HL-60 (cell line): ENCODE data around the gene C2orf72.

Experiments
- DNase-seq, 2 experiments: peaks; one replicate each; pipeline ENCODE4 v3.0.0-alpha.2; 2010 to 2020; ENCODE audit warnings: low read depth in 1 of 2, low spot score in 1 of 2
- H3K27ac ChIP-seq: fragments of 250-450 bp; sonication (Bioruptor Pico); replicated peaks from 2 replicates; pipeline ENCODE4 v1.5.1; 2020; ENCODE audit warnings: mild to moderate bottlenecking, moderate library complexity
- H3K27me3 ChIP-seq: fragments of 250-450 bp; sonication (Bioruptor Pico); 2 replicates; pipeline ENCODE4 v1.5.1; 2021; ENCODE audit warnings: mild to moderate bottlenecking, moderate library complexity; ENCODE audit not compliant: insufficient read depth, poor library complexity, severe bottlenecking
- H3K4me3 ChIP-seq: replicated peaks from 2 replicates; pipeline ENCODE4 v1.5.1; 2011; ENCODE audit warnings: mild to moderate bottlenecking, control low read depth, low read length; ENCODE audit not compliant: insufficient read depth
- CTCF ChIP-seq: IDR thresholded peaks from one replicate; pipeline ENCODE4 v1.5.1; 2011; ENCODE audit warnings: low read length, control low read depth, inconsistent platforms; ENCODE audit not compliant: insufficient read depth
- GABPA ChIP-seq: IDR thresholded peaks from 2 replicates; pipeline ENCODE4 v1.6.1; 2012; ENCODE audit warnings: low read depth
- POLR2AphosphoS5 ChIP-seq: IDR thresholded peaks from 2 replicates; pipeline ENCODE4 v1.6.1; 2012; ENCODE audit warnings: low read depth
- REST ChIP-seq: IDR thresholded peaks from 2 replicates; pipeline ENCODE4 v1.6.1; 2012; ENCODE audit warnings: low read depth; ENCODE audit not compliant: insufficient replicate concordance
- SPI1 ChIP-seq: IDR thresholded peaks from 2 replicates; pipeline ENCODE4 v1.6.1; 2012; ENCODE audit warnings: low read depth, mild to moderate bottlenecking, borderline replicate concordance

The C2orf72 gene

GRCh38 chr2:230998882-230999281 lies 38.4 kb upstream of the C2orf72 start:
- H3K27ac ChIP-seq: no peak overlapping the region
- TF ChIP-seq POLR2AphosphoS5 (no peak), CTCF (no peak), REST (no peak), GABPA (no peak), SPI1 (no peak)
- no peak overlapping the region for H3K4me3 ChIP-seq
- no peak for DNase-seq
- peaks cover 4% of the 10 kb centered on the region for H3K27me3 ChIP-seq

- DNase-seq: no peak
- Histone ChIP-seq H3K27me3 (peaks cover 4% of the 10 kb centered on the region), H3K27ac (no peak overlapping the region), H3K4me3 (no peak overlapping the region)
- no peak for TF ChIP-seq CTCF
- no peak for TF ChIP-seq REST
- no peak for TF ChIP-seq POLR2AphosphoS5
- TF ChIP-seq GABPA: no peak
- no peak for TF ChIP-seq SPI1
Observed at GRCh38 chr2:230999477-230999876, 37.8 kb upstream of the C2orf72 start.

- DNase-seq: no peak
- Histone ChIP-seq H3K27me3 (peaks cover 4% of the 10 kb centered on the region), H3K27ac (no peak overlapping the region), H3K4me3 (no peak overlapping the region)
- TF ChIP-seq GABPA: no peak
- no peak for TF ChIP-seq REST
- no peak for TF ChIP-seq POLR2AphosphoS5
- no peak for TF ChIP-seq CTCF
- no peak for TF ChIP-seq SPI1
Observed at GRCh38 chr2:231000211-231000904, 37.0 kb upstream of the C2orf72 start.
